H1 (cell line): ENCODE measurements around the gene SYNJ1. TPM values are rescaled to one million over a fixed set of nuclear protein-coding genes. Genes with fewer than 3 reads are reported as not detected.

ENCODE experiments used
- CTCF ChIA-PET: fragments of 300-600 bp; sonication (Branson Sonifier 250); formaldehyde crosslinking; loops from one replicate; lab custom pipeline; 2021; ENCODE audit not compliant: partially characterized antibody; lab: Charles Lee
- POLR2A ChIA-PET: fragments of 300-600 bp; sonication (Branson Sonifier 250); formaldehyde crosslinking; loops from one replicate; lab custom pipeline; 2021; ENCODE audit warnings: inconsistent platforms; ENCODE audit not compliant: partially characterized antibody; lab: Charles Lee
- DNase-seq, 2 experiments: peaks; one replicate each; pipeline versions ENCODE4 v3.0.0 to v3.0.0-alpha.2; 2010 to 2022; ENCODE audit warnings: low spot score in 2 of 2, low read depth in 1 of 2, mixed read lengths in 1 of 2
- FAIRE-seq: peaks from 2 replicates; lab custom pipeline; 2011; peaks lifted over from hg19 to GRCh38; lab: Jason Lieb, UNC
- H2AFZ ChIP-seq: 2 replicates; pipeline ENCODE4 v1.8.1; 2012; ENCODE audit warnings: low read length, inconsistent platforms
- H2AK5ac ChIP-seq: 2 replicates; pipeline ENCODE4 v1.6.1; 2013; ENCODE audit warnings: low read depth, low read length
- H2BK120ac ChIP-seq: replicated peaks from 2 replicates; pipeline ENCODE3; 2013; ENCODE audit warnings: low read depth, low read length, inconsistent platforms
- H2BK12ac ChIP-seq: 2 replicates; pipeline ENCODE4 v1.6.1; 2013; ENCODE audit warnings: low read depth, low read length
- H2BK15ac ChIP-seq: 2 replicates; pipeline ENCODE4 v1.6.1; 2013; ENCODE audit warnings: low read length
- H2BK20ac ChIP-seq: 2 replicates; pipeline ENCODE4 v1.6.1; 2013; ENCODE audit warnings: low read length
- H2BK5ac ChIP-seq: 2 replicates; pipeline ENCODE4 v1.6.1; 2013; ENCODE audit warnings: low read depth, low read length
- H3K14ac ChIP-seq: 2 replicates; pipeline ENCODE4 v1.6.1; 2013; ENCODE audit warnings: inconsistent platforms; ENCODE audit not compliant: insufficient read length
- H3K18ac ChIP-seq: 2 replicates; pipeline ENCODE4 v1.6.1; 2013; ENCODE audit warnings: low read length; ENCODE audit errors: extremely low read depth
- H3K23ac ChIP-seq: 2 replicates; pipeline ENCODE4 v1.6.1; 2013; ENCODE audit warnings: inconsistent platforms; ENCODE audit not compliant: insufficient read length
- H3K23me2 ChIP-seq: 2 replicates; pipeline ENCODE4 v1.6.1; 2013; ENCODE audit warnings: low read depth, low read length
- H3K27ac ChIP-seq: 2 replicates; pipeline ENCODE4 v1.6.1; 2011; ENCODE audit warnings: low read depth, low read length, inconsistent platforms
- H3K27me3 ChIP-seq, 4 experiments: replicated peaks in 1 of 4; 1 replicate in 1 of 4; 2 replicates in 3 of 4; pipeline versions ENCODE4 v1.6.1 to v1.8.1; 2011 to 2013; ENCODE audit warnings: low read length in 3 of 4, mild to moderate bottlenecking in 3 of 4, inconsistent platforms in 2 of 4, mixed read lengths in 2 of 4, moderate library complexity in 1 of 4; ENCODE audit not compliant: control insufficient read depth in 3 of 4, insufficient read depth in 3 of 4; ENCODE audit errors: extremely low read depth in 1 of 4
- H3K36me3 ChIP-seq, 4 experiments: 2 replicates each; pipeline versions ENCODE4 v1.6.1 to v1.8.1; 2011 to 2013; ENCODE audit warnings: mild to moderate bottlenecking in 4 of 4, low read length in 3 of 4, moderate library complexity in 2 of 4, control low read depth in 1 of 4, inconsistent platforms in 1 of 4; ENCODE audit not compliant: insufficient read depth in 4 of 4, control insufficient read depth in 2 of 4
- H3K4ac ChIP-seq: replicated peaks from 2 replicates; pipeline ENCODE3; 2013; ENCODE audit warnings: low read length, low read depth, mixed read lengths, inconsistent platforms; ENCODE audit not compliant: insufficient read length
- H3K4me1 ChIP-seq, 4 experiments: replicated peaks in 1 of 4; 1 replicate in 1 of 4; 2 replicates in 3 of 4; pipeline versions ENCODE4 v1.6.1 to v1.8.1; 2011 to 2013; ENCODE audit warnings: low read length in 3 of 4, inconsistent platforms in 2 of 4, mixed read lengths in 1 of 4; ENCODE audit not compliant: insufficient read depth in 4 of 4, control insufficient read depth in 3 of 4
- H3K4me2 ChIP-seq, 2 experiments: 2 replicates each; pipeline versions ENCODE4 v1.6.1 to v1.8.1; 2011 to 2013; ENCODE audit warnings: low read depth in 2 of 2, low read length in 2 of 2, control low read depth in 1 of 2, inconsistent platforms in 1 of 2, mild to moderate bottlenecking in 1 of 2; ENCODE audit not compliant: insufficient read depth in 1 of 2
- H3K4me3 ChIP-seq, 4 experiments: fragments of 200-600, 300-600 bp in 1 of 4; sonication (generic), shearing (Covaris generic), sonication (Bioruptor Twin) in 1 of 4; 2 replicates each; pipeline versions ENCODE4 v1.5.1 to v1.8.1; 2011 to 2016; ENCODE audit warnings: low read length in 4 of 4, low read depth in 3 of 4, control low read depth in 2 of 4, inconsistent platforms in 2 of 4, mild to moderate bottlenecking in 2 of 4, mixed read lengths in 1 of 4, moderate library complexity in 1 of 4; ENCODE audit not compliant: insufficient read depth in 2 of 4; ENCODE audit errors: extremely low read depth in 1 of 4
- H3K56ac ChIP-seq: replicated peaks from 2 replicates; pipeline ENCODE3; 2013; ENCODE audit warnings: low read depth, mild to moderate bottlenecking, mixed read lengths, low read length, inconsistent platforms; ENCODE audit not compliant: insufficient read length
- H3K79me1 ChIP-seq: 2 replicates; pipeline ENCODE4 v1.6.1; 2013; ENCODE audit warnings: low read depth, low read length, control low read depth
- H3K79me2 ChIP-seq, 2 experiments: 2 replicates each; pipeline versions ENCODE4 v1.6.1 to v1.8.1; 2012 to 2013; ENCODE audit warnings: low read length in 2 of 2, mild to moderate bottlenecking in 2 of 2, inconsistent platforms in 1 of 2; ENCODE audit not compliant: insufficient read depth in 2 of 2, control insufficient read depth in 1 of 2
- H3K9ac ChIP-seq, 4 experiments: replicated peaks in 1 of 4; 1 replicate in 1 of 4; 2 replicates in 3 of 4; pipeline versions ENCODE4 v1.6.1 to v1.8.1; 2011 to 2013; ENCODE audit warnings: low read depth in 3 of 4, low read length in 3 of 4, control low read depth in 2 of 4, mild to moderate bottlenecking in 2 of 4, moderate library complexity in 2 of 4, inconsistent platforms in 1 of 4; ENCODE audit errors: extremely low read depth in 1 of 4
- H3K9me3 ChIP-seq, 2 experiments: 2 replicates each; pipeline versions ENCODE4 v1.6.1 to v1.8.1; 2012 to 2013; ENCODE audit warnings: mild to moderate bottlenecking in 2 of 2, moderate library complexity in 2 of 2, control low read depth in 1 of 2, inconsistent platforms in 1 of 2, low read depth in 1 of 2, low read length in 1 of 2, mixed read lengths in 1 of 2; ENCODE audit not compliant: insufficient read depth in 2 of 2
- H4K20me1 ChIP-seq, 2 experiments: replicated peaks in 1 of 2; 2 replicates each; pipeline versions ENCODE3 to v1.8.1; 2011 to 2013; ENCODE audit warnings: inconsistent platforms in 2 of 2, low read length in 2 of 2, mild to moderate bottlenecking in 1 of 2; ENCODE audit not compliant: insufficient read depth in 2 of 2, control insufficient read depth in 1 of 2
- H4K5ac ChIP-seq: 2 replicates; pipeline ENCODE4 v1.6.1; 2013; ENCODE audit warnings: low read length, low read depth, mixed read lengths, inconsistent platforms; ENCODE audit not compliant: insufficient read length
- H4K8ac ChIP-seq: 2 replicates; pipeline ENCODE4 v1.8.0; 2013; ENCODE audit warnings: mild to moderate bottlenecking, moderate library complexity, low read length, inconsistent platforms; ENCODE audit not compliant: insufficient read depth; ENCODE audit errors: extremely low read depth
- H4K91ac ChIP-seq: replicated peaks from 2 replicates; pipeline ENCODE3; 2013; ENCODE audit warnings: low read length, mixed read lengths, inconsistent platforms; ENCODE audit not compliant: insufficient read length
- ASH2L ChIP-seq: fragments of 200-600, 300-600 bp; sonication (generic); IDR thresholded peaks from one replicate; pipeline ENCODE4 v1.7.1; 2017; ENCODE audit warnings: low read length
- FOSL1 ChIP-seq: IDR thresholded peaks from 2 replicates; pipeline ENCODE4 v1.6.1; 2011; ENCODE audit warnings: mild to moderate bottlenecking, low read depth, low read length, moderate library complexity; ENCODE audit not compliant: insufficient read depth
- HDAC2 ChIP-seq, 2 experiments: fragments of 300-600 bp in 1 of 2; sonication (generic) in 1 of 2; IDR thresholded peaks; 2 replicates each; pipeline ENCODE4 v1.6.1; 2011 to 2012; ENCODE audit warnings: low read depth in 2 of 2, low read length in 2 of 2, mild to moderate bottlenecking in 2 of 2, moderate library complexity in 2 of 2, borderline replicate concordance in 1 of 2, inconsistent platforms in 1 of 2
- RAD21 ChIP-seq, 2 experiments: IDR thresholded peaks in 1 of 2; conservative IDR thresholded peaks in 1 of 2; 2 replicates each; pipeline ENCODE4 v1.6.1; 2011; ENCODE audit warnings: low read depth in 2 of 2, low read length in 2 of 2, improper control_type of control experiment in 1 of 2, inconsistent platforms in 1 of 2, mild to moderate bottlenecking in 1 of 2, moderate library complexity in 1 of 2
- RBBP5 ChIP-seq: IDR thresholded peaks from 2 replicates; pipeline ENCODE4 v1.7.1; 2012; ENCODE audit warnings: low read depth, mild to moderate bottlenecking, inconsistent platforms, low read length, moderate library complexity, borderline replicate concordance
- TCF12 ChIP-seq: IDR thresholded peaks from 2 replicates; pipeline ENCODE4 v1.6.1; 2011; ENCODE audit warnings: low read depth, mild to moderate bottlenecking, low read length
- TEAD4 ChIP-seq: IDR thresholded peaks from 2 replicates; pipeline ENCODE4 v1.6.1; 2012; ENCODE audit warnings: low read depth, low read length, inconsistent platforms, mixed read lengths
- YY1 ChIP-seq: IDR thresholded peaks from 2 replicates; pipeline ENCODE4 v1.6.1; 2011; ENCODE audit warnings: low read depth, mild to moderate bottlenecking, low read length
- ZNF274 ChIP-seq: IDR thresholded peaks from 2 replicates; pipeline ENCODE4 v1.7.0; 2012; ENCODE audit warnings: low read length, borderline replicate concordance; ENCODE audit errors: extremely low read depth
- WGBS, 2 experiments: shearing (Covaris generic) in 1 of 2; methylation state at CpG; one replicate each; pipeline versions ENCODE4 v1.1.6 to v1.1.7; 2013 to 2015; ENCODE audit warnings: low lambda C conversion rate in 2 of 2, mixed read lengths in 2 of 2, inconsistent platforms in 1 of 2, low coverage in 1 of 2, missing lambda C conversion rate in 1 of 2; ENCODE audit not compliant: insufficient replicate concordance in 2 of 2, insufficient coverage in 1 of 2, insufficient read length in 1 of 2; ENCODE audit errors: extremely low coverage in 1 of 2, missing lambda C conversion rate in 1 of 2; 5-methylcytosine and 5-hydroxymethylcytosine counted together
- polyA plus RNA-seq, 7 experiments: library from polyadenylated mRNA; depleted of rRNA in 3 of 7; stranded (reverse) in 5 of 7; unstranded in 2 of 7; fragments of >200 nt in 5 of 7; fragments of 200-250 nt in 2 of 7; gene quantifications; 1 replicate in 5 of 7; 2 replicates in 1 of 7; 4 replicates in 1 of 7; pipeline versions ENCODE4 v1.2.1 to v1.2.3, GENCODE V29; 2011 to 2013; ENCODE audit warnings: missing spikeins in 2 of 7, mixed read lengths in 2 of 7
- total RNA-seq: library from RNA; stranded (reverse); fragmentation: NEBNext Ultra II Directional; extraction: Animal tissue kit (Norgen Biotek cat#: 25700); gene quantifications from 2 replicates; pipeline ENCODE4 v1.2.1, GENCODE V29; 2021
- TF ChIP-seq, protein P1 (sequence below): IDR thresholded peaks from 2 replicates; pipeline ENCODE4 v1.6.1; 2012; ENCODE audit warnings: inconsistent platforms
- TF ChIP-seq, protein P2 (sequence below), 3 experiments: IDR thresholded peaks; 1 replicate in 2 of 3; 2 replicates in 1 of 3; pipeline versions ENCODE4 v1.5.1 to v1.6.1; 2011; ENCODE audit warnings: low read length in 3 of 3, mild to moderate bottlenecking in 3 of 3, inconsistent platforms in 2 of 3, low read depth in 1 of 3, moderate library complexity in 1 of 3; ENCODE audit not compliant: insufficient read depth in 1 of 3; ENCODE audit errors: control extremely low read depth in 1 of 3

The SYNJ1 gene
- total and polyA plus RNA-seq, 2 of the 8 experiments (the other 6 are each of a cell fraction or from before 2014, with no cell fraction given), result 1.3 to 4.3 TPM

DNA sequence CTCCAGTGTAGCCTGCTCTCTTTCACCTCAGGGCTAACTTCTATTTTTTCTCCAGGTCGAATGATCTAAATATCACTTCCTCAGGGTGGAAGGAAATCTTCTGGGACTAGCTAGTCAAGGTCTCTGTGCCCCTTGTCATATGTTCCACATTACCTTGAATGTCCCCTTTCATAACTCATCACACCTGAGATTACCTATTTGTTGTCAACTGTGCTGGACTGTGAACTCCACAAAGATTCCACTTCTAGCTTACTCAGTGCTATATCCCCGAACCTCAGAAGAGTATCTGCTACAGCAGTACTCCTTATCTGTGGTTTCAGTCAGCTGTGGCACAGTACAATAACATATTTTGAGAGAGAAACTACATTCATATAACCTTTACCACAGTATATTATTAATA, 14.6 kb upstream of the SYNJ1 start:
- Histone ChIP-seq H3K23ac (no peak overlapping the region), H3K18ac (no peak overlapping the region), H3K9me3 (no peaks in the 10 kb centered on the region), H2AK5ac (no peak overlapping the region), H3K56ac (no peak overlapping the region), H2BK15ac (no peak overlapping the region), H3K14ac (no peak overlapping the region), H3K27me3 (no peaks in the 10 kb centered on the region), H2BK12ac (no peak overlapping the region), H3K23me2 (no peaks in the 10 kb centered on the region), H3K27ac (no peak overlapping the region), H3K4me2 (no peak overlapping the region), H3K4me3 (no peak overlapping the region), H2BK120ac (no peak overlapping the region), H4K8ac (no peak overlapping the region), H3K36me3 (peaks cover 24 to 77% (median 55%) of the 10 kb centered on the region in 4 experiments), H4K20me1 (peaks cover 4 to 8% of the 10 kb centered on the region in 2 experiments), H3K79me1 (no peaks in the 10 kb centered on the region; the same call in 1 of the 2 replicates), H4K91ac (no peak overlapping the region), H2BK20ac (no peak overlapping the region), H3K9ac (no peak overlapping the region), H3K4ac (no peak overlapping the region), H2AFZ (no peak overlapping the region), H4K5ac (no peak overlapping the region), H2BK5ac (no peak overlapping the region), H3K4me1 (no peaks in the 10 kb centered on the region), H3K79me2 (peaks cover 0 to 8% of the 10 kb centered on the region in 2 experiments; a peak in 2 of 4 replicates)
- ChIA-PET CTCF (interaction anchor here (0.7 kb wide), 1 partner anchor 83 kb away, joined by 3 read pairs; no protein-coding TSS in a partner anchor), POLR2A (no interaction called here)
- WGBS, 2 experiments, result 94% methylated on average over 2 of the region's 2 CpGs; no CpG with 5 or more reads in 1 of the 2 experiments
- FAIRE-seq (no peak), DNase-seq (no peak)
- TF ChIP-seq RBBP5 (no peak), TEAD4 (no peak), RAD21 (IDR thresholded peaks at IDR 0.05 in 1 of 2, conservative IDR thresholded peaks at IDR 0.05 in 1 of 2; ENCODE audit: low read depth in 2 of 2, low read length in 2 of 2) (no peak), HDAC2 (IDR thresholded peaks at IDR 0.05; ENCODE audit: borderline replicate concordance in 1 of 2, low read depth in 2 of 2, low read length in 2 of 2) (no peak), FOSL1 (no peak), ASH2L (no peak), TCF12 (no peak), ZNF274 (no peak), YY1 (no peak)
- TF ChIP-seq, protein P1, sequence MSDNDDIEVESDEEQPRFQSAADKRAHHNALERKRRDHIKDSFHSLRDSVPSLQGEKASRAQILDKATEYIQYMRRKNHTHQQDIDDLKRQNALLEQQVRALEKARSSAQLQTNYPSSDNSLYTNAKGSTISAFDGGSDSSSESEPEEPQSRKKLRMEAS, result no peak
- TF ChIP-seq, protein P2, sequence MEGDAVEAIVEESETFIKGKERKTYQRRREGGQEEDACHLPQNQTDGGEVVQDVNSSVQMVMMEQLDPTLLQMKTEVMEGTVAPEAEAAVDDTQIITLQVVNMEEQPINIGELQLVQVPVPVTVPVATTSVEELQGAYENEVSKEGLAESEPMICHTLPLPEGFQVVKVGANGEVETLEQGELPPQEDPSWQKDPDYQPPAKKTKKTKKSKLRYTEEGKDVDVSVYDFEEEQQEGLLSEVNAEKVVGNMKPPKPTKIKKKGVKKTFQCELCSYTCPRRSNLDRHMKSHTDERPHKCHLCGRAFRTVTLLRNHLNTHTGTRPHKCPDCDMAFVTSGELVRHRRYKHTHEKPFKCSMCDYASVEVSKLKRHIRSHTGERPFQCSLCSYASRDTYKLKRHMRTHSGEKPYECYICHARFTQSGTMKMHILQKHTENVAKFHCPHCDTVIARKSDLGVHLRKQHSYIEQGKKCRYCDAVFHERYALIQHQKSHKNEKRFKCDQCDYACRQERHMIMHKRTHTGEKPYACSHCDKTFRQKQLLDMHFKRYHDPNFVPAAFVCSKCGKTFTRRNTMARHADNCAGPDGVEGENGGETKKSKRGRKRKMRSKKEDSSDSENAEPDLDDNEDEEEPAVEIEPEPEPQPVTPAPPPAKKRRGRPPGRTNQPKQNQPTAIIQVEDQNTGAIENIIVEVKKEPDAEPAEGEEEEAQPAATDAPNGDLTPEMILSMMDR (IDR thresholded peaks at IDR 0.05; ENCODE audit: control extremely low read depth in 1 of 3, insufficient read depth in 1 of 3, low read depth in 1 of 3, low read length in 3 of 3), result no peak
